Immature natural killer cell (primary cell): Measurements from ENCODE around the gene FKBP7. TPM values are rescaled to one million over a fixed set of nuclear protein-coding genes. Genes with fewer than 3 reads are reported as not detected.
A peak's percentile ranks its signal among the peaks of the same experiment; 100 is the strongest.

Experiments used
- DNase-seq, 3 donors: peaks; one replicate each; pipeline ENCODE4 v3.0.0; 2022; ENCODE audit warnings: mixed read lengths in 1 of 3
- H3K27ac Mint-ChIP-seq, 6 donors: one replicate each; pipeline ENCODE4 v1.8.0; 2020; ENCODE audit warnings: mixed read lengths in 6 of 6, mild to moderate bottlenecking in 5 of 6, inconsistent platforms in 4 of 6, moderate library complexity in 3 of 6
- H3K27me3 Mint-ChIP-seq, 3 donors: one replicate each; pipeline ENCODE4 v1.8.0; 2020 to 2021; ENCODE audit warnings: low read depth in 3 of 3, mild to moderate bottlenecking in 3 of 3, mixed read lengths in 3 of 3, moderate library complexity in 3 of 3, inconsistent platforms in 1 of 3
- H3K36me3 Mint-ChIP-seq, 3 donors: one replicate each; pipeline ENCODE4 v1.8.0; 2020; ENCODE audit warnings: mixed read lengths in 3 of 3, inconsistent platforms in 2 of 3, mild to moderate bottlenecking in 2 of 3
- H3K4me1 Mint-ChIP-seq, 2 donors: one replicate each; pipeline ENCODE4 v1.8.0; 2020; ENCODE audit warnings: inconsistent platforms in 2 of 2, mild to moderate bottlenecking in 2 of 2, mixed read lengths in 2 of 2, moderate library complexity in 1 of 2
- H3K4me3 Mint-ChIP-seq, 5 donors: one replicate each; pipeline ENCODE4 v1.8.0; 2020; ENCODE audit warnings: mild to moderate bottlenecking in 5 of 5, mixed read lengths in 5 of 5, inconsistent platforms in 3 of 5, moderate library complexity in 3 of 5
- H3K9me3 Mint-ChIP-seq, 6 donors: one replicate each; pipeline ENCODE4 v1.8.0; 2020; ENCODE audit warnings: mild to moderate bottlenecking in 6 of 6, mixed read lengths in 6 of 6, inconsistent platforms in 4 of 6, moderate library complexity in 3 of 6
- polyA plus RNA-seq, 3 donors: library from polyadenylated mRNA; unstranded; fragments of 300-500 nt; fragmentation: Illumina TruSeq; gene quantifications; one replicate each; pipeline ENCODE4 v1.2.3, GENCODE V29; 2021

The FKBP7 gene
- polyA plus RNA-seq, 3 donors from 2014 or later, result 1.3 to 6.9 (median 2.1) TPM

DNA sequence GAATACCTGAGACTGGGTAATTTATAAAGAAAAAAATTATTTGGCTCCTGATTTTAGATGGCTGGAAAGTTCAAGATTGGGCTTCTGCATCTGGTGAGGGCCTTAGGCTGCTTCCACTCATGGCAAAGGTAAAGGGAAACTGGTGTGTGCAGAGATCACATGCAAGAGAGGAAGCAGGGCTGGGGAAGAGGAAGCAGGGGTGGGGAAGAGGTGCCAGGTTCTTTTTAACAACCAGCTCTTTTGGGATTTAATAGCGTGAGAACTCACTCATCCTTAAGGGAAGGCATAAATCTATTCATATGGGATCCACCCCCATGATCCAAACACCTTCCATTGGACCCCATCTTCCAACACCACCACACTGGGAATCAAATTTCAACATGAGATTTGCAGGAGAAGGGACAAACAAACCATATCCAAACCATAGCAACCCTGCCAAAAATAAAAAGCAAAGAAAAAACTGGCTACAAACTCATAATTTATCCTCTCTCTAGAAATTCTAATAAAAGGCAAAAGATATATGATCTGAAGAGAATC, 57.9 kb downstream of the FKBP7 start:
- peaks cover 0 to 5% (median 0%) of the 10 kb centered on the region in 6 donors for H3K9me3 Mint-ChIP-seq
- DNase-seq, result no peak
- no peaks in the 10 kb centered on the region for H3K4me1 Mint-ChIP-seq
- H3K27ac Mint-ChIP-seq, result no peak overlapping the region
- H3K27me3 Mint-ChIP-seq, result no peaks in the 10 kb centered on the region
- H3K4me3 Mint-ChIP-seq, result no peak overlapping the region
- H3K36me3 Mint-ChIP-seq, result peaks cover 3 to 8% (median 4%) of the 10 kb centered on the region in 3 donors

DNA sequence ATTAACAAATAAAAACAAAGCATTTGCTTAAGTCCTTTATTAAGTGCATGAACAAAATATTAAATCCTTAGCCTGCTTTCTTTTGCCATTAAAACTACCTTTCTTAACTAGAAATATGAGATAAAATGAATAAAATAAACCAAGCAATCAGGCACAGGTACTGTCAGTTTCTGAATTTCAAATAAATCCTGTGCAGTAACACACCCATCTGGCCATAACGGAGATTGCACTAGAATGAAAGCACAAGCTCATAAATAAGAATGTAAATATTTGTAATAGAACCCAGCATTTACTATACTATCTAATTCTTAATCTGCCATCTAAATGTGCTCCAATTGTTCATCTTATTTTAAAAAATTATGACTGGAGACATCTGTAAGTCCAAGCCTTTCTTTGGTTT, 59.3 kb downstream of the FKBP7 start:
- no peaks in the 10 kb centered on the region for H3K9me3 Mint-ChIP-seq
- H3K4me3 Mint-ChIP-seq, result no peak overlapping the region
- DNase-seq, result no peak
- peaks cover 11 to 13% of the 10 kb centered on the region in 2 donors for H3K4me1 Mint-ChIP-seq
- H3K27me3 Mint-ChIP-seq, result peaks cover 0 to 2% (median 0%) of the 10 kb centered on the region in 3 donors
- H3K36me3 Mint-ChIP-seq, result no peaks in the 10 kb centered on the region
- H3K27ac Mint-ChIP-seq, result no peak overlapping the region

- H3K27ac Mint-ChIP-seq, result no peak overlapping the region
- H3K4me1 Mint-ChIP-seq, result peaks cover 16 to 20% of the 10 kb centered on the region in 2 donors
- no peaks in the 10 kb centered on the region for H3K36me3 Mint-ChIP-seq
- no peak overlapping the region for H3K4me3 Mint-ChIP-seq
- no peak for DNase-seq
- H3K27me3 Mint-ChIP-seq, result peaks cover 0 to 2% (median 0%) of the 10 kb centered on the region in 3 donors
- no peaks in the 10 kb centered on the region for H3K9me3 Mint-ChIP-seq
These were observed 60.0 kb downstream of the FKBP7 start for GRCh38 chr2:178418426-178418825.

DNA sequence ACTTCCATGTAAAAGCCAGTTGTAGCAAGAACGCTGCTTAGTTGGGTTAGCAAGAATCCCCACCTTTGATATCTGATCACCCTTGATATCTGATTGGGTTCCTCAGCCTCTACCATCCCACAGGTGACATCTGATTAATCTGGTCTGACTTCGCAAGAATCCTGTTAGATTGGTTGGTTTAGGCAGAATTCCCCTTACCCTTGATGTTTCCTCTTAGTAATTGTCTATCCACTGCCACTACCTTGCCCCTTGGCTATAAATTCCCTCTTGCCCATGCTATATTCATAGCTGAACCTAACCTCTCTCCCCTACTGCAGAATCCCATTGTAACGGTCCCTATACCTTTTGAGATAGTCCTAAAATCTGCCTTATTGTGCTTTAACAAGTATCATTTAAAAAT, 60.5 kb downstream of the FKBP7 start:
- no peak overlapping the region for H3K4me3 Mint-ChIP-seq

DNA sequence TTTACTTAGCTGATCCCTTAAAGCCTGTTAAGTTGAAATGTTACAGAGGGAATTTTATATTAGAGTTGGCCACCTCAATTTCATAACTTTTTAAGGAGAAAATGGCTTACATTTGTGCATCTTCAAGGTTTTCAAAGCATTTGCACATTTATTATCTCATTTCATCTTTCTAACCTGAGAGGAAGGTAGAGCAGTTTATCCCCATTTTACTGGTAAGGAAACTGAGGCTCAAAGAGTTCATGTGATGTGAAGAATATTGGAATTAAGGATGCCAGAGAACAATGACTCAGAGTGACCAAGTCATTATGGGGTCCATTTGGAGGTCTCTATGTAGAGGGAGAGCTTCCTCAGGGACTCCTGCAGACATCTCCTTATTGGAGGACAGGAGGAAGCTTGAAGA, 62.4 kb downstream of the FKBP7 start:
- H3K4me1 Mint-ChIP-seq, result peaks cover 20 to 25% of the 10 kb centered on the region in 2 donors
- no peaks in the 10 kb centered on the region for H3K36me3 Mint-ChIP-seq
- no peaks in the 10 kb centered on the region for H3K9me3 Mint-ChIP-seq
- no peak overlapping the region for H3K4me3 Mint-ChIP-seq
- H3K27ac Mint-ChIP-seq, result no peak overlapping the region
- H3K27me3 Mint-ChIP-seq, result peaks cover 0 to 4% (median 0%) of the 10 kb centered on the region in 3 donors
- no peak for DNase-seq

More for the DNA sequence above, 60.5 kb downstream of the FKBP7 start:
- H3K4me1 Mint-ChIP-seq, result peaks cover 20 to 25% of the 10 kb centered on the region in 2 donors
- no peak overlapping the region for H3K27ac Mint-ChIP-seq
- peaks cover 0 to 4% (median 0%) of the 10 kb centered on the region in 3 donors for H3K27me3 Mint-ChIP-seq
- no peaks in the 10 kb centered on the region for H3K9me3 Mint-ChIP-seq
- no peak for DNase-seq
- no peaks in the 10 kb centered on the region for H3K36me3 Mint-ChIP-seq

GRCh38 chr2:178414266-178415247, 63.8 kb downstream of the FKBP7 start:
- Mint-ChIP-seq H3K4me3 (peak overlapping the region; percentile 86 to 97 (median 94)), H3K4me1 (peaks cover 20 to 25% of the 10 kb centered on the region in 2 donors), H3K27me3 (peaks cover 0 to 7% (median under 1%) of the 10 kb centered on the region in 3 donors), H3K9me3 (no peaks in the 10 kb centered on the region), H3K36me3 (no peaks in the 10 kb centered on the region), H3K27ac (peak overlapping the region; percentile 81 to 96 (median 90))
- peak; percentile 72 to 76 (median 75) for DNase-seq

Other genes with a start within 250 kb of the FKBP7 start
- 10 to 100 TPM; 37.7 to 57.7 (median 39.6) TPM for gene PRKRA, start 27.4 kb downstream of the FKBP7 start, polyA plus RNA-seq
- under 1 TPM in 1 of 3 donors, not detected in 2; 0.19 TPM for gene PJVK, start 27.2 kb downstream of the FKBP7 start, polyA plus RNA-seq
- 10 to 100 TPM; 22.4 to 35.6 (median 27.7) TPM for gene PLEKHA3, start 1.9 kb upstream of the FKBP7 start, polyA plus RNA-seq